ENCODE results near the gene PTPRE.

The PTPRE gene

GRCh38 chr10:127948791-127949190, 41.9 kb downstream of the PTPRE start:
- Histone ChIP-seq H3K4me1 (ENCODE audit: control insufficient read depth in 5 of 5, insufficient read depth in 5 of 5, low read length in 5 of 5) (peaks cover 0 to 26% (median 8%) of the 10 kb centered on the region in 5 donors), H3K4me3 (ENCODE audit: low read depth in 1 of 5, low read length in 5 of 5) (no peak overlapping the region), H3K27ac (ENCODE audit: low read depth, low read length) (no peak overlapping the region), H3K9ac (ENCODE audit: low read length in 5 of 5) (no peak overlapping the region), H3K9me3 (ENCODE audit: control insufficient read depth in 5 of 5, low read length in 5 of 5) (no peaks in the 10 kb centered on the region), H3K27me3 (ENCODE audit: control insufficient read depth in 5 of 5, insufficient read depth in 4 of 5, low read length in 5 of 5) (no peaks in the 10 kb centered on the region), H3K36me3 (ENCODE audit: control insufficient read depth in 5 of 5, insufficient read depth in 5 of 5, low read length in 5 of 5) (no peaks in the 10 kb centered on the region)

GRCh38 chr10:127949831-127950230, 42.9 kb downstream of the PTPRE start:
- Histone ChIP-seq H3K27me3 (ENCODE audit: control insufficient read depth in 5 of 5, insufficient read depth in 4 of 5, low read length in 5 of 5) (no peaks in the 10 kb centered on the region), H3K27ac (ENCODE audit: low read depth, low read length) (no peak overlapping the region), H3K36me3 (ENCODE audit: control insufficient read depth in 5 of 5, insufficient read depth in 5 of 5, low read length in 5 of 5) (no peaks in the 10 kb centered on the region)

GRCh38 chr10:127951861-127952574, 45.1 kb downstream of the PTPRE start:
- Histone ChIP-seq H3K27ac (ENCODE audit: low read depth, low read length) (no peak overlapping the region), H3K9me3 (ENCODE audit: control insufficient read depth in 5 of 5, low read length in 5 of 5) (no peaks in the 10 kb centered on the region), H3K27me3 (ENCODE audit: control insufficient read depth in 5 of 5, insufficient read depth in 4 of 5, low read length in 5 of 5) (no peaks in the 10 kb centered on the region), H3K9ac (ENCODE audit: low read length in 5 of 5) (no peak overlapping the region), H3K4me3 (ENCODE audit: low read depth in 1 of 5, low read length in 5 of 5) (no peak overlapping the region), H3K4me1 (ENCODE audit: control insufficient read depth in 5 of 5, insufficient read depth in 5 of 5, low read length in 5 of 5) (peaks cover 0 to 7% (median 0%) of the 10 kb centered on the region in 5 donors), H3K36me3 (ENCODE audit: control insufficient read depth in 5 of 5, insufficient read depth in 5 of 5, low read length in 5 of 5) (no peaks in the 10 kb centered on the region)

More at GRCh38 chr10:127949831-127950230, 42.9 kb downstream of the PTPRE start:
- no peak overlapping the region for H3K9ac ChIP-seq (ENCODE audit: low read length in 5 of 5)
- no peak overlapping the region for H3K4me3 ChIP-seq (ENCODE audit: low read depth in 1 of 5, low read length in 5 of 5)
- H3K4me1 ChIP-seq (ENCODE audit: control insufficient read depth in 5 of 5, insufficient read depth in 5 of 5, low read length in 5 of 5): peaks cover 0 to 26% (median 8%) of the 10 kb centered on the region in 5 donors
- H3K9me3 ChIP-seq (ENCODE audit: control insufficient read depth in 5 of 5, low read length in 5 of 5): no peaks in the 10 kb centered on the region

- Histone ChIP-seq H3K9ac (ENCODE audit: low read length in 5 of 5) (no peak overlapping the region), H3K36me3 (ENCODE audit: control insufficient read depth in 5 of 5, insufficient read depth in 5 of 5, low read length in 5 of 5) (no peaks in the 10 kb centered on the region), H3K27me3 (ENCODE audit: control insufficient read depth in 5 of 5, insufficient read depth in 4 of 5, low read length in 5 of 5) (no peaks in the 10 kb centered on the region), H3K4me1 (ENCODE audit: control insufficient read depth in 5 of 5, insufficient read depth in 5 of 5, low read length in 5 of 5) (peaks cover 0 to 7% (median 0%) of the 10 kb centered on the region in 5 donors), H3K27ac (ENCODE audit: low read depth, low read length) (no peak overlapping the region), H3K9me3 (ENCODE audit: control insufficient read depth in 5 of 5, low read length in 5 of 5) (no peaks in the 10 kb centered on the region), H3K4me3 (ENCODE audit: low read depth in 1 of 5, low read length in 5 of 5) (no peak overlapping the region)
These were observed 45.6 kb downstream of the PTPRE start for GRCh38 chr10:127952575-127952869.

GRCh38 chr10:127952918-127953317, 46.0 kb downstream of the PTPRE start:
- H3K9me3 ChIP-seq (ENCODE audit: control insufficient read depth in 5 of 5, low read length in 5 of 5): no peaks in the 10 kb centered on the region
- no peak overlapping the region for H3K9ac ChIP-seq (ENCODE audit: low read length in 5 of 5)
- H3K4me1 ChIP-seq (ENCODE audit: control insufficient read depth in 5 of 5, insufficient read depth in 5 of 5, low read length in 5 of 5): peaks cover 0 to 7% (median 0%) of the 10 kb centered on the region in 5 donors
- no peaks in the 10 kb centered on the region for H3K36me3 ChIP-seq (ENCODE audit: control insufficient read depth in 5 of 5, insufficient read depth in 5 of 5, low read length in 5 of 5)
- H3K4me3 ChIP-seq (ENCODE audit: low read depth in 1 of 5, low read length in 5 of 5): no peak overlapping the region
- no peaks in the 10 kb centered on the region for H3K27me3 ChIP-seq (ENCODE audit: control insufficient read depth in 5 of 5, insufficient read depth in 4 of 5, low read length in 5 of 5)
- H3K27ac ChIP-seq (ENCODE audit: low read depth, low read length): no peak overlapping the region

- Histone ChIP-seq H3K27ac (ENCODE audit: low read depth, low read length) (no peak overlapping the region), H3K9ac (ENCODE audit: low read length in 5 of 5) (no peak overlapping the region), H3K9me3 (ENCODE audit: control insufficient read depth in 5 of 5, low read length in 5 of 5) (no peaks in the 10 kb centered on the region)
These were observed 47.0 kb downstream of the PTPRE start for GRCh38 chr10:127953876-127954275.

GRCh38 chr10:127959428-127959827, 52.5 kb downstream of the PTPRE start:
- Histone ChIP-seq H3K36me3 (ENCODE audit: control insufficient read depth in 5 of 5, insufficient read depth in 5 of 5, low read length in 5 of 5) (no peaks in the 10 kb centered on the region), H3K4me3 (ENCODE audit: low read depth in 1 of 5, low read length in 5 of 5) (no peak overlapping the region), H3K27ac (ENCODE audit: low read depth, low read length) (no peak overlapping the region), H3K27me3 (ENCODE audit: control insufficient read depth in 5 of 5, insufficient read depth in 4 of 5, low read length in 5 of 5) (peaks cover 0 to 2% (median 0%) of the 10 kb centered on the region in 5 donors), H3K9me3 (ENCODE audit: control insufficient read depth in 5 of 5, low read length in 5 of 5) (no peaks in the 10 kb centered on the region), H3K9ac (ENCODE audit: low read length in 5 of 5) (no peak overlapping the region), H3K4me1 (ENCODE audit: control insufficient read depth in 5 of 5, insufficient read depth in 5 of 5, low read length in 5 of 5) (no peaks in the 10 kb centered on the region)

More at GRCh38 chr10:127953876-127954275, 47.0 kb downstream of the PTPRE start:
- H3K27me3 ChIP-seq (ENCODE audit: control insufficient read depth in 5 of 5, insufficient read depth in 4 of 5, low read length in 5 of 5): no peaks in the 10 kb centered on the region
- no peaks in the 10 kb centered on the region for H3K36me3 ChIP-seq (ENCODE audit: control insufficient read depth in 5 of 5, insufficient read depth in 5 of 5, low read length in 5 of 5)
- H3K4me3 ChIP-seq (ENCODE audit: low read depth in 1 of 5, low read length in 5 of 5): no peak overlapping the region
- peaks cover 0 to 2% (median 0%) of the 10 kb centered on the region in 5 donors for H3K4me1 ChIP-seq (ENCODE audit: control insufficient read depth in 5 of 5, insufficient read depth in 5 of 5, low read length in 5 of 5)

GRCh38 chr10:127961071-127961470, 54.2 kb downstream of the PTPRE start:
- Histone ChIP-seq H3K4me1 (ENCODE audit: control insufficient read depth in 5 of 5, insufficient read depth in 5 of 5, low read length in 5 of 5) (no peaks in the 10 kb centered on the region), H3K36me3 (ENCODE audit: control insufficient read depth in 5 of 5, insufficient read depth in 5 of 5, low read length in 5 of 5) (no peaks in the 10 kb centered on the region), H3K4me3 (ENCODE audit: low read depth in 1 of 5, low read length in 5 of 5) (no peak overlapping the region), H3K9me3 (ENCODE audit: control insufficient read depth in 5 of 5, low read length in 5 of 5) (no peaks in the 10 kb centered on the region), H3K27me3 (ENCODE audit: control insufficient read depth in 5 of 5, insufficient read depth in 4 of 5, low read length in 5 of 5) (peaks cover 0 to 2% (median 0%) of the 10 kb centered on the region in 5 donors), H3K27ac (ENCODE audit: low read depth, low read length) (no peak overlapping the region), H3K9ac (ENCODE audit: low read length in 5 of 5) (no peak overlapping the region)

- Histone ChIP-seq H3K36me3 (ENCODE audit: control insufficient read depth in 5 of 5, insufficient read depth in 5 of 5, low read length in 5 of 5) (no peaks in the 10 kb centered on the region), H3K9ac (ENCODE audit: low read length in 5 of 5) (no peak overlapping the region), H3K4me1 (ENCODE audit: control insufficient read depth in 5 of 5, insufficient read depth in 5 of 5, low read length in 5 of 5) (no peaks in the 10 kb centered on the region), H3K9me3 (ENCODE audit: control insufficient read depth in 5 of 5, low read length in 5 of 5) (no peaks in the 10 kb centered on the region), H3K4me3 (ENCODE audit: low read depth in 1 of 5, low read length in 5 of 5) (no peak overlapping the region), H3K27ac (ENCODE audit: low read depth, low read length) (no peak overlapping the region), H3K27me3 (ENCODE audit: control insufficient read depth in 5 of 5, insufficient read depth in 4 of 5, low read length in 5 of 5) (peaks cover 0 to 2% (median 0%) of the 10 kb centered on the region in 5 donors)
These were observed 55.3 kb downstream of the PTPRE start for GRCh38 chr10:127962205-127962604.

GRCh38 chr10:127963136-127963535, 56.2 kb downstream of the PTPRE start:
- Histone ChIP-seq H3K4me1 (ENCODE audit: control insufficient read depth in 5 of 5, insufficient read depth in 5 of 5, low read length in 5 of 5) (peaks cover 0 to 3% (median 0%) of the 10 kb centered on the region in 5 donors), H3K9me3 (ENCODE audit: control insufficient read depth in 5 of 5, low read length in 5 of 5) (no peaks in the 10 kb centered on the region), H3K36me3 (ENCODE audit: control insufficient read depth in 5 of 5, insufficient read depth in 5 of 5, low read length in 5 of 5) (no peaks in the 10 kb centered on the region), H3K27ac (ENCODE audit: low read depth, low read length) (no peak overlapping the region), H3K4me3 (ENCODE audit: low read depth in 1 of 5, low read length in 5 of 5) (no peak overlapping the region), H3K27me3 (ENCODE audit: control insufficient read depth in 5 of 5, insufficient read depth in 4 of 5, low read length in 5 of 5) (peaks cover 0 to 2% (median 0%) of the 10 kb centered on the region in 5 donors), H3K9ac (ENCODE audit: low read length in 5 of 5) (no peak overlapping the region)
